ENCODE results near the gene SBSN.

The SBSN gene

GRCh38 chr19:35558400-35559280 lies 30.5 kb upstream of the SBSN start:
- H3K9me3 Mint-ChIP-seq (ENCODE audit: low read depth), result no peaks in the 10 kb centered on the region
- H3K4me1 Mint-ChIP-seq (ENCODE audit: low read depth), result peaks cover 11% of the 10 kb centered on the region
- no peak overlapping the region for H3K27ac Mint-ChIP-seq
- peaks cover 25% of the 10 kb centered on the region for H3K27me3 Mint-ChIP-seq
- H3K36me3 Mint-ChIP-seq, result no peaks in the 10 kb centered on the region
- peak overlapping the region; percentile 49 for H3K4me3 Mint-ChIP-seq

GRCh38 chr19:35557539-35558399 lies 29.7 kb upstream of the SBSN start:
- Mint-ChIP-seq H3K4me3 (peak overlapping the region; percentile 84), H3K9me3 (ENCODE audit: low read depth) (no peaks in the 10 kb centered on the region), H3K27me3 (peaks cover 25% of the 10 kb centered on the region)

GRCh38 chr19:35556846-35557538 lies 28.9 kb upstream of the SBSN start:
- Mint-ChIP-seq H3K27ac (no peak overlapping the region), H3K27me3 (peaks cover 20% of the 10 kb centered on the region), H3K4me3 (peak overlapping the region; percentile 70), H3K36me3 (no peaks in the 10 kb centered on the region), H3K4me1 (ENCODE audit: low read depth) (peaks cover 11% of the 10 kb centered on the region), H3K9me3 (ENCODE audit: low read depth) (no peaks in the 10 kb centered on the region)

More at GRCh38 chr19:35557539-35558399, 29.7 kb upstream of the SBSN start:
- H3K36me3 Mint-ChIP-seq, result no peaks in the 10 kb centered on the region
- H3K27ac Mint-ChIP-seq, result no peak overlapping the region
- peaks cover 11% of the 10 kb centered on the region for H3K4me1 Mint-ChIP-seq (ENCODE audit: low read depth)

DNA sequence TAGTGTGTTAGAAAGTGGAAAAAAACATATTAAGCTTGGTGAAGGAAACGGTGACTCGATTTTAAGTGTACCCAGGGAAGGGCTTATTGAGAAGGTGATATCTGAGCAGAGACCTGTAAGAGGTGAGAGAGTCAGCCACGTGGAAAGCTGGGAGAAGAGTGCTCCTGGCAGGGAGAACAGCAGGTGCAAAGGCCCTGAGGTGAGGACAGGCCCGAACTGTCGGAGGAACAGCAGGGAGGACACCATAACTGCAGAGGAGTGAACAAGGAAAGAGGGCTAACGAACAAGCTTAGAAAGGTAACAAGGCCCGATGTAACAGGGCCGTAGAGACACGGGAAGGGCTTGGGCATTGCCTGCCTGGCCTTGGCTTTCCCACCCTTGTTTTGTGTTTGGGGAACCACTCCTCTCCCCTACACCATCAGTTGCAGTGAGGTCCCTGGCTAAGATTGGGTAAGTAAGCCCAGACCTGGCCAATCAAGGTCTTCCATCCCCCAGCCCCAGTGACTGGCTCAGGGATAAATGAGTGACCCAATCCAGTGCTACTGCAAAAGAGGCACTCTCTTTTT lies 28.0 kb upstream of the SBSN start:
- no peak overlapping the region for H3K4me3 Mint-ChIP-seq
- no peaks in the 10 kb centered on the region for H3K36me3 Mint-ChIP-seq
- H3K4me1 Mint-ChIP-seq (ENCODE audit: low read depth), result peaks cover 11% of the 10 kb centered on the region
- peaks cover 15% of the 10 kb centered on the region for H3K27me3 Mint-ChIP-seq
- no peaks in the 10 kb centered on the region for H3K9me3 Mint-ChIP-seq (ENCODE audit: low read depth)
- no peak overlapping the region for H3K27ac Mint-ChIP-seq

GRCh38 chr19:35555301-35556005 lies 27.3 kb upstream of the SBSN start:
- H3K27me3 Mint-ChIP-seq, result peaks cover 11% of the 10 kb centered on the region
- H3K9me3 Mint-ChIP-seq (ENCODE audit: low read depth), result no peaks in the 10 kb centered on the region
- no peak overlapping the region for H3K4me3 Mint-ChIP-seq
- no peaks in the 10 kb centered on the region for H3K36me3 Mint-ChIP-seq
- H3K27ac Mint-ChIP-seq, result no peak overlapping the region
- peaks cover 11% of the 10 kb centered on the region for H3K4me1 Mint-ChIP-seq (ENCODE audit: low read depth)

- no peak overlapping the region for H3K27ac Mint-ChIP-seq
- peaks cover 3% of the 10 kb centered on the region for H3K36me3 Mint-ChIP-seq
- H3K27me3 Mint-ChIP-seq, result peaks cover 3% of the 10 kb centered on the region
Measured at GRCh38 chr19:35554076-35554475, 26.0 kb upstream of the SBSN start.

DNA sequence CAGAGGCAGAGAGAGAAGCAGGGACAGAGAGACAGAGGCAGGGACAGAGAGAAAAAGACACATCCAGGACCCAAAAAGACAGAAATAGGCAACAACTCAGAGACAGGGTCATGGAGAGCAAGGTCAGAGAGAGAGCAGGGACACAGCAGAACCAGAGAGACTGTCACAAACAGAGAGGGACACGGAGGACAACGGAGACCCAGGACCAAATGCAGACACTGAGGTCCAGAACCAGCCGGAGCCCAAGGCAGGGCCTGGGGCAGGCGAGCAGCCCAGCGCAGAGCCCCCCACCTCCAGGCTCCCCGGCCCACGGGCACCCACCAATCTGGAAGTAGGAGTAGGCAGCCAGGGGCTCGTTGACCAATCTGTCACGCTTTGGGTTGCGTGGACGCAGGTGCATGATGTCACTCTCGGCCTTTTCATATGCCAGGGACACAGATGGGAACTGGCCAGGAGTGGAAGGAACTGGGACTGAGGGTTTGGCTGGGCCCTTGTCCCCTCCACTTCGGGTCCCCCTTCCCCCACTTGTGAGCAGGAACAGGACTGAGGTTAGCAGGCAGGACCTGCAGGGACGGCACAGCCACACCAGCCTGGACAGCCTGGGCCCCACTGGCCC lies 25.4 kb upstream of the SBSN start:
- H3K36me3 Mint-ChIP-seq, result peaks cover 4% of the 10 kb centered on the region
- H3K9me3 Mint-ChIP-seq (ENCODE audit: low read depth), result no peaks in the 10 kb centered on the region
- H3K4me1 Mint-ChIP-seq (ENCODE audit: low read depth), result peaks cover 14% of the 10 kb centered on the region
- no peaks in the 10 kb centered on the region for H3K27me3 Mint-ChIP-seq
- H3K4me3 Mint-ChIP-seq, result no peak overlapping the region
- no peak overlapping the region for H3K27ac Mint-ChIP-seq

More at GRCh38 chr19:35554076-35554475, 26.0 kb upstream of the SBSN start:
- H3K9me3 Mint-ChIP-seq (ENCODE audit: low read depth), result no peaks in the 10 kb centered on the region
- H3K4me3 Mint-ChIP-seq, result no peak overlapping the region
- H3K4me1 Mint-ChIP-seq (ENCODE audit: low read depth), result peaks cover 14% of the 10 kb centered on the region

- H3K27me3 Mint-ChIP-seq, result no peaks in the 10 kb centered on the region
Measured at GRCh38 chr19:35552534-35553384, 24.6 kb upstream of the SBSN start.

GRCh38 chr19:35551091-35551810 lies 23.1 kb upstream of the SBSN start:
- peaks cover 4% of the 10 kb centered on the region for H3K36me3 Mint-ChIP-seq
- no peaks in the 10 kb centered on the region for H3K27me3 Mint-ChIP-seq
- H3K9me3 Mint-ChIP-seq (ENCODE audit: low read depth), result no peaks in the 10 kb centered on the region
- H3K27ac Mint-ChIP-seq, result no peak overlapping the region
- peaks cover 26% of the 10 kb centered on the region for H3K4me1 Mint-ChIP-seq (ENCODE audit: low read depth)
- no peak overlapping the region for H3K4me3 Mint-ChIP-seq

More at GRCh38 chr19:35552534-35553384, 24.6 kb upstream of the SBSN start:
- no peak overlapping the region for H3K27ac Mint-ChIP-seq
- H3K4me3 Mint-ChIP-seq, result no peak overlapping the region
- peaks cover 16% of the 10 kb centered on the region for H3K4me1 Mint-ChIP-seq (ENCODE audit: low read depth)
- H3K9me3 Mint-ChIP-seq (ENCODE audit: low read depth), result no peaks in the 10 kb centered on the region
- H3K36me3 Mint-ChIP-seq, result peaks cover 4% of the 10 kb centered on the region

- no peak overlapping the region for H3K27ac Mint-ChIP-seq
- no peaks in the 10 kb centered on the region for H3K9me3 Mint-ChIP-seq (ENCODE audit: low read depth)
- H3K36me3 Mint-ChIP-seq, result peaks cover 4% of the 10 kb centered on the region
- no peaks in the 10 kb centered on the region for H3K27me3 Mint-ChIP-seq
- peaks cover 29% of the 10 kb centered on the region for H3K4me1 Mint-ChIP-seq (ENCODE audit: low read depth)
- H3K4me3 Mint-ChIP-seq, result no peak overlapping the region
Measured at GRCh38 chr19:35549879-35550523, 21.9 kb upstream of the SBSN start.

DNA sequence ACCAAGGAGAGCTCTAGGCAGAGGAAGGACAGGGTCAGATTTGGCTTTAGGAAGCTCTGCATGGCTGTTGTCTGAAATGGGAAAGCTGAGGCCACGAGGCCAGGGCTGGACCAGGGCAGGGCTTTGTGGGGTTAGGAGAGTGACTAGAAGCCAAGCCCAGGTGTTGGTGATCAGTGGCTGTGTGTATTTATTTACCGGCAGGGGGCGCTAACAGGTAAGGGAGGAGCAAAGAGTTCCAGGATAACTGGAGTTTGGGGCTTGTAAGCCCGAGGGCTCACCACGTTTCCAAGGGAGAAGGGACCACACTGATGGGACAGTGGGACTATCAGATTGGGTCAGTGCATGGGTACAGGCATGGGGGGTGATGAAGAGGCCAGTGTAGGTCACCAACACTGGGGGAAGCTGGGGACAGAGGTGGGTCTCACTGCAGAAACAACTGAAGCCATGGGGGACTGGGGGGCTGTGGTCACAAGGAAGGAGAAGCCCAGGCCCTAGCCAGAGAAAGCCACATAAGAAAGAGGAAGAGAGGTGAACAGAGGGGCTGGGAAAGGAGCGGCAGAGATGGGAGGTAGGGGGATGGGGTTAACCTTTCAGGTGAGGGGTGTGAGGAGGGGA lies 21.2 kb upstream of the SBSN start:
- no peaks in the 10 kb centered on the region for H3K9me3 Mint-ChIP-seq (ENCODE audit: low read depth)
- no peaks in the 10 kb centered on the region for H3K27me3 Mint-ChIP-seq
- H3K4me3 Mint-ChIP-seq, result peak overlapping the region; percentile 59
- no peak overlapping the region for H3K27ac Mint-ChIP-seq
- H3K36me3 Mint-ChIP-seq, result peaks cover 4% of the 10 kb centered on the region
- peaks cover 36% of the 10 kb centered on the region for H3K4me1 Mint-ChIP-seq (ENCODE audit: low read depth)

GRCh38 chr19:35546532-35546931 lies 18.4 kb upstream of the SBSN start:
- Mint-ChIP-seq H3K36me3 (peaks cover 4% of the 10 kb centered on the region), H3K27me3 (no peaks in the 10 kb centered on the region), H3K4me3 (peak overlapping the region; percentile 93), H3K27ac (peak overlapping the region; percentile 96), H3K9me3 (ENCODE audit: low read depth) (no peaks in the 10 kb centered on the region), H3K4me1 (ENCODE audit: low read depth) (peaks cover 36% of the 10 kb centered on the region)
